GM12878 (cell line): ENCODE data around the gene S100A14.

Source experiments
- ATF3 ChIP-seq: IDR thresholded peaks from 2 replicates; pipeline ENCODE4 v1.6.1; 2011; ENCODE audit warnings: low read depth, mild to moderate bottlenecking, low read length, moderate library complexity, borderline replicate concordance; ENCODE audit errors: extremely low read depth
- BHLHE40 ChIP-seq, 2 experiments: fragments of 450-650 bp in 1 of 2; IDR thresholded peaks; 2 replicates each; pipeline ENCODE4 v1.6.1; 2011 to 2017; ENCODE audit warnings: low read depth in 2 of 2, borderline replicate concordance in 1 of 2, improper control_type of control experiment in 1 of 2, low read length in 1 of 2, mild to moderate bottlenecking in 1 of 2
- CREB1 ChIP-seq: IDR thresholded peaks from 2 replicates; pipeline ENCODE4 v1.6.1; 2012; ENCODE audit warnings: low read depth, mild to moderate bottlenecking, inconsistent platforms
- CTCF ChIP-seq, 3 experiments: IDR thresholded peaks in 2 of 3; conservative IDR thresholded peaks in 1 of 3; 2 replicates each; pipeline ENCODE4 v1.5.1; 2011; ENCODE audit warnings: low read depth in 3 of 3, low read length in 3 of 3, mild to moderate bottlenecking in 3 of 3, control low read depth in 2 of 3, moderate library complexity in 2 of 3, inconsistent platforms in 1 of 3, mixed read lengths in 1 of 3; ENCODE audit not compliant: control insufficient read depth in 2 of 3, insufficient read depth in 1 of 3; ENCODE audit errors: extremely low read depth in 1 of 3
- FOXK2 ChIP-seq: fragments of 450-650 bp; IDR thresholded peaks from 2 replicates; pipeline ENCODE4 v1.6.1; 2017; ENCODE audit warnings: mild to moderate bottlenecking, moderate library complexity
- MAX ChIP-seq: IDR thresholded peaks from 2 replicates; pipeline ENCODE4 v1.6.1; 2012; ENCODE audit warnings: low read depth, low read length, improper control_type of control experiment
- MEF2A ChIP-seq: IDR thresholded peaks from 2 replicates; pipeline ENCODE4 v1.6.1; 2011; ENCODE audit warnings: low read depth, mild to moderate bottlenecking, low read length, moderate library complexity; ENCODE audit not compliant: insufficient read depth
- PBX3 ChIP-seq: IDR thresholded peaks from 2 replicates; pipeline ENCODE4 v1.6.1; 2011; ENCODE audit warnings: mild to moderate bottlenecking, low read depth, low read length, moderate library complexity; ENCODE audit not compliant: insufficient replicate concordance
- POLR2A ChIP-seq: IDR thresholded peaks from 2 replicates; pipeline ENCODE4 v1.6.1; 2011; ENCODE audit warnings: low read depth, mild to moderate bottlenecking, low read length
- RELA ChIP-seq: fragments of 450-650 bp; IDR thresholded peaks from 2 replicates; pipeline ENCODE4 v1.8.0; 2014; ENCODE audit warnings: borderline replicate concordance; ENCODE audit not compliant: partially characterized antibody
- YBX1 ChIP-seq: fragments of 450-650 bp; IDR thresholded peaks from 2 replicates; pipeline ENCODE4 v1.6.1; 2016; ENCODE audit warnings: antibody characterized with exemption
- ZBTB11 ChIP-seq: fragments of 450-650 bp; formaldehyde crosslinking; IDR thresholded peaks from 2 replicates; pipeline ENCODE4 v1.5.0; 2022; ENCODE audit warnings: mild to moderate bottlenecking, missing genetic modification characterization
- ZNF274 ChIP-seq: IDR thresholded peaks from one replicate; pipeline ENCODE4 v1.8.0; 2011; ENCODE audit not compliant: insufficient read length, insufficient read depth
- ZNF384 ChIP-seq: IDR thresholded peaks from 2 replicates; pipeline ENCODE4 v1.6.1; 2012; ENCODE audit warnings: low read depth, mild to moderate bottlenecking, low read length, improper control_type of control experiment, borderline replicate concordance

DNA sequence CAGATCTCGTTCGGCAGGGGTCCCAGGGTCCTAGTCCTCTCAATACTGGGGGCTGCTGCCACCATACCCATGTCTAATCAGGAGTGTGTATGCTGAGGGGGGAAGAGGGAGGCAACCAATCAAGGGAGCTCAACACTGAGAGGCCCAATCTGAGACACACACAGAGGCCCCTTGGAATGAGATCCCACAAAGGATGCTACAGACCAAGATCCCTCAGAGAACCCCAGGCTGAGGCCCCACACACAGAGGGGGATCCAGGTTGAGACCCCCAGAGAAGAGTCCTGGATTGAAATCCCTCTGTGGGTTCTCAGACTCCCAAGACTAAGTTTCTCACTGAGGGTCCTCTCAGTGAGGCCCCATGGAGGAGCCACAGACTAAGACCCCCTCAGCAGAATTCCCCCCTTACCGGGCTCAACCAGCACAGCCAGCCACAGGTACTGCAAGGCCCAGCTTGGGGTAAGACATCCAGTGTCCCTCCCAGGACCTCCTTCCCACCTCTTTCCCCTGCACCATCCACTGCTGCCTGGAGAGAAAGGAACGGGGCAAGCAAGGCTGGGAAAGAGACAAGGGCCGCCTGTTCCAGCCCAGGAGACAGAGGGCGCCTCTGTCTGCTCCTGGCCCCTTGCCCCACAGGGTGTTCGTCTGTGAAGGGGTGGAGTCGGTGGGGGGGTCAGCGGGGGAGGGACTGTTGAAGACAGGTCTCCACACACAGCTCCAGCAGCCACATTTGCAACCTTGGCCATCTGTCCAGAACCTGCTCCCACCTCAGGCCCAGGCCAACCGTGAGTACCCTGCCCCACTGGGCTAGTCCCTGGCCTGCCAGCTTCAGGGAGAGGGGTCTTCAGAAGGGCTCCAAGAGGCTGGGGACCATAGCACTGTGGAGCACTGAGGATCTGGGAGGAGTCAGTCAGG lies 11.8 kb upstream of the S100A14 start, which contains the start of gene S100A1:
- TF ChIP-seq ATF3 (no peak), ZBTB11 (CRISPR knock-in tag) (no peak), MEF2A (no peak), POLR2A (no peak), CTCF (IDR thresholded peaks at IDR 0.05 in 2 of 3, conservative IDR thresholded peaks at IDR 0.05 in 1 of 3; ENCODE audit: control insufficient read depth in 2 of 3, extremely low read depth in 1 of 3, insufficient read depth in 1 of 3, low read depth in 3 of 3, low read length in 3 of 3) (peak in 1 of 3 experiments; percentile 56; a peak in 1 of 6 replicates), ZNF274 (no peak), RELA (no peak), BHLHE40 (IDR thresholded peaks at IDR 0.05; ENCODE audit: borderline replicate concordance in 1 of 2, low read depth in 2 of 2, low read length in 1 of 2) (no peak), FOXK2 (no peak), CREB1 (no peak), ZNF384 (no peak), MAX (no peak), PBX3 (no peak), YBX1 (no peak)
